Embryonic facial prominence (tissue), 1 donor: ENCODE data around the gene PRR3.
A peak's percentile ranks its signal among the peaks of the same experiment; 100 is the strongest.
"Not testable (repeated sequence)": the region's sequence is repeated elsewhere in the genome, so short reads cannot be mapped to it uniquely, and the experiment has no call there.

Experiments used
- DNase-seq: peaks from one replicate; pipeline ENCODE4 v3.0.0-alpha.2; 2016; ENCODE audit errors: extremely low spot score

PRR3 gene

GRCh38 chr6:30556906-30557682, at the start of gene PRR3:
TSS of gene PRR3 (plus strand) at chr6:30557295. CDS start at chr6:30557345, 50 bp downstream.
- peak; percentile 89 for DNase-seq

GRCh38 chr6:30507849-30508827, 49.0 kb upstream of the PRR3 start:
- no peak for DNase-seq

- DNase-seq, result no peak
Observed at GRCh38 chr6:30508890-30509736, 48.0 kb upstream of the PRR3 start.

- DNase-seq, result no peak
Observed at GRCh38 chr6:30510419-30511168, 46.5 kb upstream of the PRR3 start.

- DNase-seq, result no peak
Observed at GRCh38 chr6:30511169-30511546, 45.9 kb upstream of the PRR3 start.

GRCh38 chr6:30513451-30513850, 43.6 kb upstream of the PRR3 start:
- no peak for DNase-seq

- DNase-seq, result no peak
Observed at GRCh38 chr6:30515106-30515505, 42.0 kb upstream of the PRR3 start.

GRCh38 chr6:30515944-30516753, 40.9 kb upstream of the PRR3 start:
- peak; percentile 75 for DNase-seq

- DNase-seq, result not testable (repeated sequence)
Observed at GRCh38 chr6:30516754-30517076, 40.4 kb upstream of the PRR3 start.

- DNase-seq, result not testable (repeated sequence)
Observed at GRCh38 chr6:30517767-30518504, 39.2 kb upstream of the PRR3 start.

- DNase-seq, result not testable (repeated sequence)
Observed at GRCh38 chr6:30518505-30519145, 38.5 kb upstream of the PRR3 start.

GRCh38 chr6:30520522-30520921, 36.6 kb upstream of the PRR3 start:
- no peak for DNase-seq

- not testable (repeated sequence) for DNase-seq
Observed at GRCh38 chr6:30521082-30521481, 36.0 kb upstream of the PRR3 start.

GRCh38 chr6:30521952-30522351, 35.1 kb upstream of the PRR3 start:
- not testable (repeated sequence) for DNase-seq

GRCh38 chr6:30526444-30526843, 30.7 kb upstream of the PRR3 start:
- not testable (repeated sequence) for DNase-seq

- DNase-seq, result not testable (repeated sequence)
Observed at GRCh38 chr6:30529349-30529875, 27.7 kb upstream of the PRR3 start.

- DNase-seq, result no peak
Observed at GRCh38 chr6:30530014-30530413, 27.1 kb upstream of the PRR3 start.

GRCh38 chr6:30533460-30534294, 23.4 kb upstream of the PRR3 start:
- no peak for DNase-seq
